ENCODE measurements around the gene GLUD1.
"Not testable (repeated sequence)": the region's sequence is repeated elsewhere in the genome, so short reads cannot be mapped to it uniquely, and the experiment has no call there.

GLUD1 gene

GRCh38 chr10:87014986-87015716 is 79.5 kb downstream of the GLUD1 start:
- not testable (repeated sequence) for H3K9me3 ChIP-seq (ENCODE audit: control insufficient read depth in 2 of 2, low read length in 2 of 2); H3K36me3 ChIP-seq (ENCODE audit: control insufficient read depth in 2 of 2, insufficient read depth in 2 of 2, low read length in 2 of 2); H3K27me3 ChIP-seq (ENCODE audit: control insufficient read depth in 1 of 2, insufficient read depth in 2 of 2, low read length in 2 of 2); H3K4me1 ChIP-seq (ENCODE audit: control insufficient read depth, insufficient read depth, low read length); H3K4me3 ChIP-seq (ENCODE audit: low read length in 2 of 2); H3K27ac ChIP-seq (ENCODE audit: low read length); H3K9ac ChIP-seq (ENCODE audit: low read length in 2 of 2)

GRCh38 chr10:87013528-87013927 is 81.1 kb downstream of the GLUD1 start:
- H3K4me3 ChIP-seq (ENCODE audit: low read length in 2 of 2); H3K27ac ChIP-seq (ENCODE audit: low read length); H3K9me3 ChIP-seq (ENCODE audit: control insufficient read depth in 2 of 2, low read length in 2 of 2); H3K36me3 ChIP-seq (ENCODE audit: control insufficient read depth in 2 of 2, insufficient read depth in 2 of 2, low read length in 2 of 2); H3K4me1 ChIP-seq (ENCODE audit: control insufficient read depth, insufficient read depth, low read length); H3K27me3 ChIP-seq (ENCODE audit: control insufficient read depth in 1 of 2, insufficient read depth in 2 of 2, low read length in 2 of 2); H3K9ac ChIP-seq (ENCODE audit: low read length in 2 of 2): not testable (repeated sequence)

GRCh38 chr10:87009134-87009696 is 85.4 kb downstream of the GLUD1 start:
- not testable (repeated sequence) for H3K4me3 ChIP-seq (ENCODE audit: low read length in 2 of 2); H3K9me3 ChIP-seq (ENCODE audit: control insufficient read depth in 2 of 2, low read length in 2 of 2); H3K4me1 ChIP-seq (ENCODE audit: control insufficient read depth, insufficient read depth, low read length); H3K27ac ChIP-seq (ENCODE audit: low read length); H3K36me3 ChIP-seq (ENCODE audit: control insufficient read depth in 2 of 2, insufficient read depth in 2 of 2, low read length in 2 of 2); H3K27me3 ChIP-seq (ENCODE audit: control insufficient read depth in 1 of 2, insufficient read depth in 2 of 2, low read length in 2 of 2); H3K9ac ChIP-seq (ENCODE audit: low read length in 2 of 2)

- not testable (repeated sequence) for H3K4me3 ChIP-seq (ENCODE audit: low read length in 2 of 2); H3K27me3 ChIP-seq (ENCODE audit: control insufficient read depth in 1 of 2, insufficient read depth in 2 of 2, low read length in 2 of 2); H3K9me3 ChIP-seq (ENCODE audit: control insufficient read depth in 2 of 2, low read length in 2 of 2); H3K4me1 ChIP-seq (ENCODE audit: control insufficient read depth, insufficient read depth, low read length); H3K36me3 ChIP-seq (ENCODE audit: control insufficient read depth in 2 of 2, insufficient read depth in 2 of 2, low read length in 2 of 2); H3K9ac ChIP-seq (ENCODE audit: low read length in 2 of 2); H3K27ac ChIP-seq (ENCODE audit: low read length)
Measured at GRCh38 chr10:87008303-87008702, 86.3 kb downstream of the GLUD1 start.

GRCh38 chr10:87007674-87008073 is 87.0 kb downstream of the GLUD1 start:
- H3K36me3 ChIP-seq (ENCODE audit: control insufficient read depth in 2 of 2, insufficient read depth in 2 of 2, low read length in 2 of 2); H3K27ac ChIP-seq (ENCODE audit: low read length); H3K4me1 ChIP-seq (ENCODE audit: control insufficient read depth, insufficient read depth, low read length); H3K9ac ChIP-seq (ENCODE audit: low read length in 2 of 2); H3K4me3 ChIP-seq (ENCODE audit: low read length in 2 of 2); H3K27me3 ChIP-seq (ENCODE audit: control insufficient read depth in 1 of 2, insufficient read depth in 2 of 2, low read length in 2 of 2); H3K9me3 ChIP-seq (ENCODE audit: control insufficient read depth in 2 of 2, low read length in 2 of 2): not testable (repeated sequence)

- H3K9me3 ChIP-seq (ENCODE audit: control insufficient read depth in 2 of 2, low read length in 2 of 2); H3K27me3 ChIP-seq (ENCODE audit: control insufficient read depth in 1 of 2, insufficient read depth in 2 of 2, low read length in 2 of 2); H3K4me3 ChIP-seq (ENCODE audit: low read length in 2 of 2); H3K36me3 ChIP-seq (ENCODE audit: control insufficient read depth in 2 of 2, insufficient read depth in 2 of 2, low read length in 2 of 2); H3K27ac ChIP-seq (ENCODE audit: low read length); H3K4me1 ChIP-seq (ENCODE audit: control insufficient read depth, insufficient read depth, low read length); H3K9ac ChIP-seq (ENCODE audit: low read length in 2 of 2): not testable (repeated sequence)
Measured at GRCh38 chr10:87007124-87007523, 87.5 kb downstream of the GLUD1 start.

GRCh38 chr10:87000491-87000890 is 94.2 kb downstream of the GLUD1 start:
- no peaks in the 10 kb centered on the region for H3K9me3 ChIP-seq (ENCODE audit: control insufficient read depth in 2 of 2, low read length in 2 of 2)
- no peak overlapping the region for H3K9ac ChIP-seq (ENCODE audit: low read length in 2 of 2)

More at GRCh38 chr10:87000491-87000890, 94.2 kb downstream of the GLUD1 start:
- Histone ChIP-seq H3K36me3 (ENCODE audit: control insufficient read depth in 2 of 2, insufficient read depth in 2 of 2, low read length in 2 of 2) (peaks cover 0 to 2% of the 10 kb centered on the region in 2 donors), H3K4me3 (ENCODE audit: low read length in 2 of 2) (no peak overlapping the region), H3K27me3 (ENCODE audit: control insufficient read depth in 1 of 2, insufficient read depth in 2 of 2, low read length in 2 of 2) (no peaks in the 10 kb centered on the region), H3K4me1 (ENCODE audit: control insufficient read depth, insufficient read depth, low read length) (no peaks in the 10 kb centered on the region), H3K27ac (ENCODE audit: low read length) (no peak overlapping the region)
